H1 (cell line): Measurements from ENCODE around the gene DDX49. TPM values are rescaled to one million over a fixed set of nuclear protein-coding genes. Genes with fewer than 3 reads are reported as not detected.
"Not testable (repeated sequence)": the region's sequence is repeated elsewhere in the genome, so short reads cannot be mapped to it uniquely, and the experiment has no call there.

Experiments used
- CTCF ChIA-PET: fragments of 300-600 bp; sonication (Branson Sonifier 250); formaldehyde crosslinking; loops from one replicate; lab custom pipeline; 2021; ENCODE audit not compliant: partially characterized antibody; lab: Charles Lee
- POLR2A ChIA-PET: fragments of 300-600 bp; sonication (Branson Sonifier 250); formaldehyde crosslinking; loops from one replicate; lab custom pipeline; 2021; ENCODE audit warnings: inconsistent platforms; ENCODE audit not compliant: partially characterized antibody; lab: Charles Lee
- DNase-seq, 2 experiments: peaks; one replicate each; pipeline versions ENCODE4 v3.0.0 to v3.0.0-alpha.2; 2010 to 2022; ENCODE audit warnings: low spot score in 2 of 2, low read depth in 1 of 2, mixed read lengths in 1 of 2
- FAIRE-seq: peaks from 2 replicates; lab custom pipeline; 2011; peaks lifted over from hg19 to GRCh38; lab: Jason Lieb, UNC
- H2AFZ ChIP-seq: 2 replicates; pipeline ENCODE4 v1.8.1; 2012; ENCODE audit warnings: low read length, inconsistent platforms
- H2AK5ac ChIP-seq: 2 replicates; pipeline ENCODE4 v1.6.1; 2013; ENCODE audit warnings: low read depth, low read length
- H2BK120ac ChIP-seq: replicated peaks from 2 replicates; pipeline ENCODE3; 2013; ENCODE audit warnings: low read depth, low read length, inconsistent platforms
- H2BK12ac ChIP-seq: 2 replicates; pipeline ENCODE4 v1.6.1; 2013; ENCODE audit warnings: low read depth, low read length
- H2BK15ac ChIP-seq: 2 replicates; pipeline ENCODE4 v1.6.1; 2013; ENCODE audit warnings: low read length
- H2BK20ac ChIP-seq: 2 replicates; pipeline ENCODE4 v1.6.1; 2013; ENCODE audit warnings: low read length
- H2BK5ac ChIP-seq: 2 replicates; pipeline ENCODE4 v1.6.1; 2013; ENCODE audit warnings: low read depth, low read length
- H3K14ac ChIP-seq: 2 replicates; pipeline ENCODE4 v1.6.1; 2013; ENCODE audit warnings: inconsistent platforms; ENCODE audit not compliant: insufficient read length
- H3K18ac ChIP-seq: 2 replicates; pipeline ENCODE4 v1.6.1; 2013; ENCODE audit warnings: low read length; ENCODE audit errors: extremely low read depth
- H3K23ac ChIP-seq: 2 replicates; pipeline ENCODE4 v1.6.1; 2013; ENCODE audit warnings: inconsistent platforms; ENCODE audit not compliant: insufficient read length
- H3K23me2 ChIP-seq: 2 replicates; pipeline ENCODE4 v1.6.1; 2013; ENCODE audit warnings: low read depth, low read length
- H3K27ac ChIP-seq: 2 replicates; pipeline ENCODE4 v1.6.1; 2011; ENCODE audit warnings: low read depth, low read length, inconsistent platforms
- H3K27me3 ChIP-seq, 4 experiments: replicated peaks in 1 of 4; 1 replicate in 1 of 4; 2 replicates in 3 of 4; pipeline versions ENCODE4 v1.6.1 to v1.8.1; 2011 to 2013; ENCODE audit warnings: low read length in 3 of 4, mild to moderate bottlenecking in 3 of 4, inconsistent platforms in 2 of 4, mixed read lengths in 2 of 4, moderate library complexity in 1 of 4; ENCODE audit not compliant: control insufficient read depth in 3 of 4, insufficient read depth in 3 of 4; ENCODE audit errors: extremely low read depth in 1 of 4
- H3K36me3 ChIP-seq, 4 experiments: 2 replicates each; pipeline versions ENCODE4 v1.6.1 to v1.8.1; 2011 to 2013; ENCODE audit warnings: mild to moderate bottlenecking in 4 of 4, low read length in 3 of 4, moderate library complexity in 2 of 4, control low read depth in 1 of 4, inconsistent platforms in 1 of 4; ENCODE audit not compliant: insufficient read depth in 4 of 4, control insufficient read depth in 2 of 4
- H3K4ac ChIP-seq: replicated peaks from 2 replicates; pipeline ENCODE3; 2013; ENCODE audit warnings: low read length, low read depth, mixed read lengths, inconsistent platforms; ENCODE audit not compliant: insufficient read length
- H3K4me1 ChIP-seq, 4 experiments: replicated peaks in 1 of 4; 1 replicate in 1 of 4; 2 replicates in 3 of 4; pipeline versions ENCODE4 v1.6.1 to v1.8.1; 2011 to 2013; ENCODE audit warnings: low read length in 3 of 4, inconsistent platforms in 2 of 4, mixed read lengths in 1 of 4; ENCODE audit not compliant: insufficient read depth in 4 of 4, control insufficient read depth in 3 of 4
- H3K4me2 ChIP-seq, 2 experiments: 2 replicates each; pipeline versions ENCODE4 v1.6.1 to v1.8.1; 2011 to 2013; ENCODE audit warnings: low read depth in 2 of 2, low read length in 2 of 2, control low read depth in 1 of 2, inconsistent platforms in 1 of 2, mild to moderate bottlenecking in 1 of 2; ENCODE audit not compliant: insufficient read depth in 1 of 2
- H3K4me3 ChIP-seq, 4 experiments: fragments of 200-600, 300-600 bp in 1 of 4; sonication (generic), shearing (Covaris generic), sonication (Bioruptor Twin) in 1 of 4; 2 replicates each; pipeline versions ENCODE4 v1.5.1 to v1.8.1; 2011 to 2016; ENCODE audit warnings: low read length in 4 of 4, low read depth in 3 of 4, control low read depth in 2 of 4, inconsistent platforms in 2 of 4, mild to moderate bottlenecking in 2 of 4, mixed read lengths in 1 of 4, moderate library complexity in 1 of 4; ENCODE audit not compliant: insufficient read depth in 2 of 4; ENCODE audit errors: extremely low read depth in 1 of 4
- H3K56ac ChIP-seq: replicated peaks from 2 replicates; pipeline ENCODE3; 2013; ENCODE audit warnings: low read depth, mild to moderate bottlenecking, mixed read lengths, low read length, inconsistent platforms; ENCODE audit not compliant: insufficient read length
- H3K79me1 ChIP-seq: 2 replicates; pipeline ENCODE4 v1.6.1; 2013; ENCODE audit warnings: low read depth, low read length, control low read depth
- H3K79me2 ChIP-seq, 2 experiments: 2 replicates each; pipeline versions ENCODE4 v1.6.1 to v1.8.1; 2012 to 2013; ENCODE audit warnings: low read length in 2 of 2, mild to moderate bottlenecking in 2 of 2, inconsistent platforms in 1 of 2; ENCODE audit not compliant: insufficient read depth in 2 of 2, control insufficient read depth in 1 of 2
- H3K9ac ChIP-seq, 4 experiments: replicated peaks in 1 of 4; 1 replicate in 1 of 4; 2 replicates in 3 of 4; pipeline versions ENCODE4 v1.6.1 to v1.8.1; 2011 to 2013; ENCODE audit warnings: low read depth in 3 of 4, low read length in 3 of 4, control low read depth in 2 of 4, mild to moderate bottlenecking in 2 of 4, moderate library complexity in 2 of 4, inconsistent platforms in 1 of 4; ENCODE audit errors: extremely low read depth in 1 of 4
- H3K9me3 ChIP-seq, 2 experiments: 2 replicates each; pipeline versions ENCODE4 v1.6.1 to v1.8.1; 2012 to 2013; ENCODE audit warnings: mild to moderate bottlenecking in 2 of 2, moderate library complexity in 2 of 2, control low read depth in 1 of 2, inconsistent platforms in 1 of 2, low read depth in 1 of 2, low read length in 1 of 2, mixed read lengths in 1 of 2; ENCODE audit not compliant: insufficient read depth in 2 of 2
- H4K20me1 ChIP-seq, 2 experiments: replicated peaks in 1 of 2; 2 replicates each; pipeline versions ENCODE3 to v1.8.1; 2011 to 2013; ENCODE audit warnings: inconsistent platforms in 2 of 2, low read length in 2 of 2, mild to moderate bottlenecking in 1 of 2; ENCODE audit not compliant: insufficient read depth in 2 of 2, control insufficient read depth in 1 of 2
- H4K5ac ChIP-seq: 2 replicates; pipeline ENCODE4 v1.6.1; 2013; ENCODE audit warnings: low read length, low read depth, mixed read lengths, inconsistent platforms; ENCODE audit not compliant: insufficient read length
- H4K8ac ChIP-seq: 2 replicates; pipeline ENCODE4 v1.8.0; 2013; ENCODE audit warnings: mild to moderate bottlenecking, moderate library complexity, low read length, inconsistent platforms; ENCODE audit not compliant: insufficient read depth; ENCODE audit errors: extremely low read depth
- H4K91ac ChIP-seq: replicated peaks from 2 replicates; pipeline ENCODE3; 2013; ENCODE audit warnings: low read length, mixed read lengths, inconsistent platforms; ENCODE audit not compliant: insufficient read length
- WGBS, 2 experiments: shearing (Covaris generic) in 1 of 2; methylation state at CpG; one replicate each; pipeline versions ENCODE4 v1.1.6 to v1.1.7; 2013 to 2015; ENCODE audit warnings: low lambda C conversion rate in 2 of 2, mixed read lengths in 2 of 2, inconsistent platforms in 1 of 2, low coverage in 1 of 2, missing lambda C conversion rate in 1 of 2; ENCODE audit not compliant: insufficient replicate concordance in 2 of 2, insufficient coverage in 1 of 2, insufficient read length in 1 of 2; ENCODE audit errors: extremely low coverage in 1 of 2, missing lambda C conversion rate in 1 of 2; 5-methylcytosine and 5-hydroxymethylcytosine counted together
- polyA plus RNA-seq, 7 experiments: library from polyadenylated mRNA; depleted of rRNA in 3 of 7; stranded (reverse) in 5 of 7; unstranded in 2 of 7; fragments of >200 nt in 5 of 7; fragments of 200-250 nt in 2 of 7; gene quantifications; 1 replicate in 5 of 7; 2 replicates in 1 of 7; 4 replicates in 1 of 7; pipeline versions ENCODE4 v1.2.1 to v1.2.3, GENCODE V29; 2011 to 2013; ENCODE audit warnings: missing spikeins in 2 of 7, mixed read lengths in 2 of 7
- total RNA-seq: library from RNA; stranded (reverse); fragmentation: NEBNext Ultra II Directional; extraction: Animal tissue kit (Norgen Biotek cat#: 25700); gene quantifications from 2 replicates; pipeline ENCODE4 v1.2.1, GENCODE V29; 2021

Gene DDX49
- total and polyA plus RNA-seq, 2 of the 8 experiments (the other 6 are each of a cell fraction or from before 2014, with no cell fraction given): 41.3 to 46.5 TPM

- CTCF ChIA-PET, H3K4ac ChIP-seq: not testable (repeated sequence)
Observed at GRCh38 chr19:18952364-18953003, 33.0 kb downstream of the DDX49 start.

More at GRCh38 chr19:18952364-18953003, 33.0 kb downstream of the DDX49 start:
- not testable (repeated sequence) for H3K4me3 ChIP-seq, H3K9me3 ChIP-seq, H3K79me2 ChIP-seq, DNase-seq, H3K9ac ChIP-seq, H2AK5ac ChIP-seq, H4K20me1 ChIP-seq, H3K14ac ChIP-seq, H4K91ac ChIP-seq, FAIRE-seq, H3K23ac ChIP-seq, H2BK12ac ChIP-seq, H4K8ac ChIP-seq, H3K36me3 ChIP-seq, H3K27me3 ChIP-seq, H2BK20ac ChIP-seq, H3K27ac ChIP-seq, H2BK5ac ChIP-seq, H4K5ac ChIP-seq, H3K4me1 ChIP-seq, H2BK15ac ChIP-seq, H3K79me1 ChIP-seq, H3K4me2 ChIP-seq, H2AFZ ChIP-seq, H2BK120ac ChIP-seq, H3K18ac ChIP-seq, H3K56ac ChIP-seq
- peaks cover 13% of the 10 kb centered on the region; the same call in 1 of the 2 replicates for H3K23me2 ChIP-seq
- POLR2A ChIA-PET: interaction anchor here (0.5 to 2.4 kb wide), 6 partner anchors 8 to 36 kb away, joined by 3 to 10 read pairs (median 4); no protein-coding TSS in a partner anchor
- 80% methylated on average over 17 of the region's 17 CpGs; no CpG with 5 or more reads in 1 of the 2 experiments for WGBS, 2 experiments
